PFSK-1 (cell line): ENCODE measurements around the gene C15orf61.

Experiments
- FOXP2 ChIP-seq: optimal IDR thresholded peaks from 2 replicates; pipeline ENCODE3; 2011; ENCODE audit warnings: borderline replicate concordance, control low read depth, inconsistent platforms; ENCODE audit not compliant: insufficient read depth; ENCODE audit errors: extremely low read length, extremely low read depth
- POLR2AphosphoS5 ChIP-seq: IDR thresholded peaks from 2 replicates; pipeline ENCODE4 v1.6.1; 2012; ENCODE audit warnings: low read depth, mild to moderate bottlenecking, control low read depth, low read length, moderate library complexity
- SIN3A ChIP-seq: IDR thresholded peaks from 2 replicates; pipeline ENCODE4 v1.6.1; 2012; ENCODE audit warnings: mild to moderate bottlenecking, low read length, moderate library complexity, borderline replicate concordance; ENCODE audit not compliant: insufficient read depth

DNA sequence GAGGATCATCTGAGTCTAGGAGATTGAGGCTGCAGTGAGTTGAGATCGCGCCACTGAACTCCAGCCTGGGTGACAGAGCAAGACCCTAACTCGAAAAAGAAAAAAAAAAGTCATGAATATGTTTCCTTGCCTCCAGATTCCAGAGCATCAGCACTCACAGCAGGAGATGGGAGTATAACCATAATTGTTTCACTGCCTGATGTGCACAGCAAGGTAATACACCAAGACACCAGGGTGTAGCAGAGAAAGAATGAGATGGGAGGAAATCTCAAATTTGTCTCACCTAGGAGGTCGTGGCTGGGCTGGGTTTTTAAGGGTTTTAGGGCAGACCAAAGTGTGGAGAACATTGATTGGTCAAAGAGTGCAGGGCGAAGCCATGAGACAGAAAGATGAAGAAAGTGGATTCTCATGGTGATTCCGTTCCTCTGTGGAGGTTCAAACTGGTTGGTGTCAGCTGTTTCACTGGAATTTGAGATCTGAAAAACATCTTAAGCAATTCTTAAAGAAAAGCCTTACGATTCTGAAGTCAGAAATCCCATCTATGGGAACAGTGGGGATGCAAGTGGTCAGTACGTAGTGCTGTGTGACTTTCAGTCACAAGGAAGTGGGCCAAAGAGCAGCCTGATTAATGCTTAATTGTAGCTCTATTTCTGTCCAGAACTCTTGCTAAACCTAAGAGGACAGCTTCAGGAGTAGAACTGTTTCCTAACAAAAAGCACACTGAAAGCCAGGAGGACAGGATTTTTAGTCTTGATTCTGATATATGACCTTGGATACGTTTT is 7.8 kb upstream of the C15orf61 start:
- TF ChIP-seq SIN3A (no peak), POLR2AphosphoS5 (no peak), FOXP2 (no peak)
